Adipocyte (in vitro differentiated cells): Measurements from ENCODE around the gene TTPAL.
"Not testable (repeated sequence)": the region's sequence is repeated elsewhere in the genome, so short reads cannot be mapped to it uniquely, and the experiment has no call there.

ENCODE experiments used
- DNase-seq: peaks from one replicate; pipeline ENCODE4 v3.0.0-alpha.2; 2015; ENCODE audit warnings: low read depth
- H3K27me3 ChIP-seq: replicated peaks from 2 replicates; pipeline ENCODE4 v1.7.0; 2013; ENCODE audit warnings: mild to moderate bottlenecking, low read length, moderate library complexity; ENCODE audit not compliant: control insufficient read depth, insufficient read depth
- H3K36me3 ChIP-seq: 2 replicates; pipeline ENCODE4 v1.7.0; 2013; ENCODE audit warnings: low read length, mild to moderate bottlenecking, moderate library complexity; ENCODE audit not compliant: control insufficient read depth, insufficient read depth, severe bottlenecking
- H3K4me1 ChIP-seq: 2 replicates; pipeline ENCODE4 v1.7.0; 2013; ENCODE audit warnings: mild to moderate bottlenecking, low read length, moderate library complexity; ENCODE audit not compliant: control insufficient read depth, insufficient read depth
- H3K4me3 ChIP-seq: 2 replicates; pipeline ENCODE4 v1.7.0; 2013; ENCODE audit warnings: mild to moderate bottlenecking, low read length, moderate library complexity
- H3K9ac ChIP-seq: 2 replicates; pipeline ENCODE4 v1.7.0; 2013; ENCODE audit warnings: mild to moderate bottlenecking, low read length, moderate library complexity
- H3K9me3 ChIP-seq: 2 replicates; pipeline ENCODE4 v1.7.0; 2013; ENCODE audit warnings: mild to moderate bottlenecking, low read length, moderate library complexity; ENCODE audit not compliant: control insufficient read depth

TTPAL gene

DNA sequence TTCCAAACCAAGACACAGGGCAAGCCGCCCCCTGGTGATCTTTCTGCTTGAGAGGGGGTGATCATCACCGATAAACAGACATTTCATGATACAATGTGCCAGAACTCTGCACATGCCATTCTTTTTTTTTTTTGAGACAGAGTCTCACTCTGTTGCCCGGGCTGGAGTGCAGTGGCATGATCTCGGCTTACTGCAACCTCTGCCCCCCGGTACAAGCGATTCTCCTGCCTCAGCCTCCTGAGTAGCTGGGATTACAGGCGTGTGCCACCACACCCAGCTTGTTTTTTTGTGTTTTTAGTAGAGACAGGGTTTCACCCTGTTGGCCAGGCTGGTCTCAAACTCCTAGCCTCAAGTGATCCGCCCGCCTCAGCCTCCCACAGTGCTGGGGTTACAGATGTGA lies 3.4 kb upstream of the TTPAL start:
- Histone ChIP-seq H3K4me1 (peaks cover 51% of the 10 kb centered on the region), H3K9ac (peak overlapping the region; percentile 2)
- H3K9me3 ChIP-seq, H3K36me3 ChIP-seq, DNase-seq, H3K4me3 ChIP-seq, H3K27me3 ChIP-seq: not testable (repeated sequence)

GRCh38 chr20:44475372-44475693 lies 341 bp upstream of the TTPAL start:
- Histone ChIP-seq H3K9me3 (no peaks in the 10 kb centered on the region), H3K4me1 (peaks cover 28% of the 10 kb centered on the region), H3K4me3 (peak overlapping the region; percentile 85), H3K27me3 (no peaks in the 10 kb centered on the region), H3K36me3 (peaks cover 5% of the 10 kb centered on the region), H3K9ac (peak overlapping the region; percentile 95)
- DNase-seq = no peak

DNA sequence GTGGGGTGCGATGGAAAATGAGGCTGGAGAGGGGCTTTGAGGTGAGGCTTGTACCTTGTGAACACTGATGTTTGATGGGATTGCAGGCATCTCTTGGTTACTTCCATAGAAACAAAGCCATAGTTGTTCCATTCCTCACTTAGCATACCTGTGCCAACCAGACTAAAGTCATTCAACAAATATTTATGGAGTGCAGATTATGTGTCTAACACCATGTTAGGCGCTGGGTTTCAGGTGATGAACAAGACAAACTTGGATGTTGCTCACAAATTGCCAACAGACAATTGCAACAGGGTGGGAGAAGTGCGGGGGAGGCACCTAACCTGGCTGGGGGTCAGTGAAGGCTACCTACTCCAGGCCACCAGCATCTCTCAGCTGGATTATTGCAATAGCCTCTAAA lies 1.5 kb downstream of the TTPAL start:
- peak overlapping the region; percentile 85 for H3K4me3 ChIP-seq
- peak overlapping the region; percentile 95 for H3K9ac ChIP-seq
- H3K4me1 ChIP-seq = peaks cover 24% of the 10 kb centered on the region
- no peaks in the 10 kb centered on the region for H3K27me3 ChIP-seq
- peaks cover 21% of the 10 kb centered on the region for H3K36me3 ChIP-seq
- no peak for DNase-seq
- no peaks in the 10 kb centered on the region for H3K9me3 ChIP-seq

DNA sequence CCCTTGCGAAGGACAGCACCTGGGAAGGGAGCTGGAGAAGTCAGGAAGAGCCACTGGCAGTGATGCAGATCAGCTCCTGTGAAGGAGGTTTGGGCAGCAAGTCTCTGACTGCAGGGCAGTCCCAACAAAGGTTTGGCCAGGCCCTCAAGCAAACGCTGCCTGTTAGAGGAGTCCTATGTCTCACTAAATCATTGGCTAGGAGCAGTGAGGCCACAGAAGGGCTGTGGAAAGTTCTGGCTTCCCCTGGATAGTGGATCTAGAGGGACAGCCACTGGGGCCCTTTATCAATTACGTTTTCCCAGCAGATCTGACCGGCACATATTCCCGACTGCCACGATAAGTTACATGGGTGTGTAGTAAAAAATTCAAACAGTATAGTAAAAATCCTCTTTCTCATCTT lies 2.5 kb downstream of the TTPAL start:
- Histone ChIP-seq H3K9ac (peak overlapping the region; percentile 7), H3K27me3 (no peaks in the 10 kb centered on the region), H3K9me3 (no peaks in the 10 kb centered on the region), H3K4me1 (peaks cover 24% of the 10 kb centered on the region), H3K36me3 (peaks cover 23% of the 10 kb centered on the region), H3K4me3 (no peak overlapping the region)
- DNase-seq = no peak

DNA sequence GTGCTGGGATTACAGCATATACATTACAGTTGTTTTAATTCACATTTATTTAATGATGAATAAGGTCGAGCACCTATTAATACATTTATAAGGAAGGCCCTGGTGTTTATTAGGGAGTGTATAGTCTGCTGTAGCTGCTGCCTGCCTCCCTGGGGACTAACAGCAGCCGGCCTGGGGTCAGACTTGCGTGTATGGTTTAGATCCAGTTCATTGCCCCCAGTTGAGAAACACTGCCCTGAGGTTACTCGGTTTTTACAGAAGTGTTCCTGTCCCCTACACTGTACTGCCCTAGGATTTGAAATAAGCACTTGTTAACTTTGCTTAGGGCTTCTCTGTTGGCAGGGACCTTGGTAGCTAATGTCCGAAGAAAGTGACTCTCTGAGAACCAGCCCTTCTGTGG lies 4.0 kb downstream of the TTPAL start:
- peaks cover 38% of the 10 kb centered on the region for H3K36me3 ChIP-seq

DNA sequence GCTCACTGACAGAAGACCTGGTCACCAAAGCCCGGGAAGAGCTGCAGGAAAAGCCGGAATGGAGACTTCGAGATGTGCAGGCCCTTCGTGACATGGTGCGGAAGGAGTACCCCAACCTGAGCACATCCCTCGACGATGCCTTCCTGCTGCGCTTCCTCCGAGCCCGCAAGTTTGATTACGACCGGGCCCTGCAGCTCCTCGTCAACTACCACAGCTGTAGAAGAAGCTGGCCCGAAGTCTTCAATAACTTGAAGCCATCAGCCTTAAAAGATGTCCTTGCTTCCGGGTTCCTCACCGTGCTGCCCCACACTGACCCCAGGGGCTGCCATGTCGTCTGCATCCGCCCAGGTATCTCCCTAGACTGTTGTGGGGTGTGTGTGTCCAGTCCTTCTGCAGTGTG lies 4.4 kb downstream of the TTPAL start:
- DNase-seq = no peak
- Histone ChIP-seq H3K9me3 (no peaks in the 10 kb centered on the region), H3K4me3 (no peak overlapping the region), H3K4me1 (peaks cover 27% of the 10 kb centered on the region), H3K9ac (no peak overlapping the region), H3K36me3 (peaks cover 42% of the 10 kb centered on the region), H3K27me3 (no peaks in the 10 kb centered on the region)

More for the DNA sequence above, 4.0 kb downstream of the TTPAL start:
- peaks cover 24% of the 10 kb centered on the region for H3K4me1 ChIP-seq
- DNase-seq = no peak
- no peak overlapping the region for H3K4me3 ChIP-seq
- H3K9ac ChIP-seq = no peak overlapping the region
- no peaks in the 10 kb centered on the region for H3K9me3 ChIP-seq
- no peaks in the 10 kb centered on the region for H3K27me3 ChIP-seq

DNA sequence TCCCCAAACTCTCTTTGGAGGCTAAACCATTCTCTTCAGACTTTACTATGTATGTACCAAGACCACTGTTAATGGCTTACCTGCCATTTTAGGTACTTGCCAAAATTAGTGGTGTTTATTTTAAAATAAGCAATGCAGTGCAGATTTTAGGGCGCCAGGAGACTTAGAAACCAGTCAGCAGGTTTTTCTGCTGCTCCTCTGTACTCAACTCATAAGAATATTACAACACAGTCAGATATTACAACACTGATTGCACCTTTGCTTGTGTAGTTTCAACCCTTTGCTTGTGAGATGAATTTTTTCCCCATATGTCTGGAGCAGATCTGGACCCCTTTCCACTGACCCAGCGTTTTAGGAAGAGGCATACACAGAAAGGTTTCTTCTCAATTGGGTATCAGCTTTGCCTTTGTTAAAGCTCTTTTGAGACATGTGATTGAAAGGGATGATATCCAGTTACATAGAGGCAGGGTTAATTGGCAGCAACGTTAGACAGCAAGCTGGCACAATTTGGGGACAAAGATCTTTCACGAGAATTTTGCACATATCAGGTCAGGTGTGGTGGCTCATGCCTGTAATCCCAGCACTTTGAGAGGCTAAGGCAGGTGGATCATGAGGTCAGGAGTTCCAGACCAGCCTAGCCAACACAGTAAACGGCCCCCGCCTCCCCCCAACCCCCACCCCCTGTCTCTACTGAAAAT lies 6.2 kb downstream of the TTPAL start:
- Histone ChIP-seq H3K27me3 (no peaks in the 10 kb centered on the region), H3K36me3 (peaks cover 54% of the 10 kb centered on the region), H3K4me1 (peaks cover 30% of the 10 kb centered on the region), H3K9me3 (no peaks in the 10 kb centered on the region), H3K4me3 (no peak overlapping the region), H3K9ac (no peak overlapping the region)
- no peak for DNase-seq

- no peak overlapping the region for H3K9ac ChIP-seq
- H3K4me3 ChIP-seq = no peak overlapping the region
- no peak for DNase-seq
- H3K27me3 ChIP-seq = no peaks in the 10 kb centered on the region
- H3K9me3 ChIP-seq = no peaks in the 10 kb centered on the region
- peaks cover 25% of the 10 kb centered on the region for H3K4me1 ChIP-seq
- H3K36me3 ChIP-seq = peaks cover 64% of the 10 kb centered on the region
These were observed 7.4 kb downstream of the TTPAL start for GRCh38 chr20:44483112-44483511.

DNA sequence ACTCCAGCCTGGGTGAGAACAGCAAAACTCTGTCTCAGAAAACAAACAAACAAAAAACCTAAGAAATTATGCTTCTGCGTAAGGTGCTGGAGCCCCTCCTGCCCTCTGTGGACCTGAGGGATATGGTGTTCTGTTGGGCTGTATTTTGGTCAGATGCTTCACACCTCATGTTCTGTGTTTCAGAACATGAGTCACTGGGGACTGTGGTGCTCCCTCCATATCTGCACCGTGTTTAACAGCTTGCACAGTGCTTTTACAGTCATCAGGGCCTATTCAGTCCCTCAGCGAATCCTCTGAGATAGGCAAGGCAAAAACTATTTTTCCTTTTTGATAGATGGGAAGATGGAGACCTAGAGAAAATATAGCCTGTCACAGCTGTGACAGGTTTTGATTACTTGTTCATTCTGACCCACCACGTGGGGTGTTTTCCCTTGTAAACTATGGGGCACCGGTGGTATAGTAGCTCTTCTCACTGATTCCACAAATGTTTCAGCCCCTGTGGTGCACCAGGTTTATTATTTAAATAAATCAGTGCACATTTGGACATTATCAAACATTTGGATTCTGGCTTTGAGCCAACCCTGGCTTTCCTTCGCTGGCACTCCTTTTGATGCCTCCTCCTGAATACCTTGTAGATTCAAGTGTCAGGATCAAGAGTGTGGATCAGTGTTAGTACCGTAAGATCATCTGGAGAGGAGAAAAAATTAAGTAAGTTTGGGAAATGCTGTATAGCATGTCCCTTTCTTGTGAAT lies 9.6 kb downstream of the TTPAL start:
- no peaks in the 10 kb centered on the region for H3K9me3 ChIP-seq
- no peak overlapping the region for H3K4me3 ChIP-seq
- peaks cover 31% of the 10 kb centered on the region for H3K4me1 ChIP-seq
- peaks cover 82% of the 10 kb centered on the region for H3K36me3 ChIP-seq
- DNase-seq = no peak
- no peaks in the 10 kb centered on the region for H3K27me3 ChIP-seq
- peak overlapping the region; percentile 50 for H3K9ac ChIP-seq

DNA sequence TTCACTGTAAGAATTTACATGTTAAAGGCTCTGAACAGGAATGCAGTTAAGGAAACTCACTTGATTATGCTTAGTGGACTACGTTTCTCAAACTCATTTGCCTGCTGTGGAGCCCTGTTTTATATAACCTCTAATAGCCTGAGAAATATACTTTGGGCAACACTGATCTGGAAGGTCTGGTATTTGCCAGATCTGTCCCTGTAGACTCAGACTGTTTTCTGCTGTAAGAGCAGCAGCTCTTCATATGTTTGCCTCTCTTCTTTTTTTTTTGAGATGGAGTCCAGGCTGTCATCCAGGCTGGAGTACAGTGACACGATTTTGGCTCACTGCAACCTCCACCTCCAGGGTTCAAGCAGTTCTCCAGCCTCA lies 10.1 kb downstream of the TTPAL start:
- Histone ChIP-seq H3K4me1 (peaks cover 34% of the 10 kb centered on the region), H3K9ac (peak overlapping the region; percentile 50), H3K36me3 (peaks cover 80% of the 10 kb centered on the region), H3K27me3 (no peaks in the 10 kb centered on the region), H3K4me3 (no peak overlapping the region), H3K9me3 (no peaks in the 10 kb centered on the region)
- DNase-seq = no peak

- no peak overlapping the region for H3K4me3 ChIP-seq
- DNase-seq = no peak
- no peaks in the 10 kb centered on the region for H3K9me3 ChIP-seq
- H3K4me1 ChIP-seq = peaks cover 47% of the 10 kb centered on the region
- no peak overlapping the region for H3K9ac ChIP-seq
- H3K36me3 ChIP-seq = peaks cover 68% of the 10 kb centered on the region
- no peaks in the 10 kb centered on the region for H3K27me3 ChIP-seq
These were observed 12.9 kb downstream of the TTPAL start for GRCh38 chr20:44488551-44488950.
